Measurements from ENCODE around the gene TBC1D5.
"Not testable (repeated sequence)": the region's sequence is repeated elsewhere in the genome, so short reads cannot be mapped to it uniquely, and the experiment has no call there.

The TBC1D5 gene

GRCh38 chr3:17639765-17640164 lies 102.7 kb downstream of the TBC1D5 start:
- no peak overlapping the region for H3K4me3 ChIP-seq (ENCODE audit: low read depth, low read length)
- no peak for TF ChIP-seq CTCF (IDR thresholded peaks at IDR 0.05; ENCODE audit: borderline replicate concordance, insufficient read depth, low read depth, low read length)

- TF ChIP-seq CTCF (IDR thresholded peaks at IDR 0.05; ENCODE audit: borderline replicate concordance, insufficient read depth, low read depth, low read length): no peak
- no peak overlapping the region for H3K4me3 ChIP-seq (ENCODE audit: low read depth, low read length)
Observed at GRCh38 chr3:17639257-17639656, 103.2 kb downstream of the TBC1D5 start.

GRCh38 chr3:17638356-17638755 lies 104.1 kb downstream of the TBC1D5 start:
- TF ChIP-seq CTCF (IDR thresholded peaks at IDR 0.05; ENCODE audit: borderline replicate concordance, insufficient read depth, low read depth, low read length): no peak
- H3K4me3 ChIP-seq (ENCODE audit: low read depth, low read length): no peak overlapping the region

GRCh38 chr3:17635675-17636074 lies 106.8 kb downstream of the TBC1D5 start:
- H3K4me3 ChIP-seq (ENCODE audit: low read depth, low read length): not testable (repeated sequence)

- no peak for TF ChIP-seq CTCF (IDR thresholded peaks at IDR 0.05; ENCODE audit: borderline replicate concordance, insufficient read depth, low read depth, low read length)
- H3K4me3 ChIP-seq (ENCODE audit: low read depth, low read length): no peak overlapping the region
Observed at GRCh38 chr3:17634964-17635363, 107.5 kb downstream of the TBC1D5 start.

GRCh38 chr3:17634201-17634600 lies 108.2 kb downstream of the TBC1D5 start:
- no peak for TF ChIP-seq CTCF (IDR thresholded peaks at IDR 0.05; ENCODE audit: borderline replicate concordance, insufficient read depth, low read depth, low read length)
- H3K4me3 ChIP-seq (ENCODE audit: low read depth, low read length): no peak overlapping the region

- TF ChIP-seq CTCF (IDR thresholded peaks at IDR 0.05; ENCODE audit: borderline replicate concordance, insufficient read depth, low read depth, low read length): no peak
- no peak overlapping the region for H3K4me3 ChIP-seq (ENCODE audit: low read depth, low read length)
Observed at GRCh38 chr3:17632401-17633100, 109.9 kb downstream of the TBC1D5 start.

Data from GM12875 (cell line).